Measurements from ENCODE around the gene CASKIN1.
"Not testable (repeated sequence)": the region's sequence is repeated elsewhere in the genome, so short reads cannot be mapped to it uniquely, and the experiment has no call there.

Gene CASKIN1, protein sequence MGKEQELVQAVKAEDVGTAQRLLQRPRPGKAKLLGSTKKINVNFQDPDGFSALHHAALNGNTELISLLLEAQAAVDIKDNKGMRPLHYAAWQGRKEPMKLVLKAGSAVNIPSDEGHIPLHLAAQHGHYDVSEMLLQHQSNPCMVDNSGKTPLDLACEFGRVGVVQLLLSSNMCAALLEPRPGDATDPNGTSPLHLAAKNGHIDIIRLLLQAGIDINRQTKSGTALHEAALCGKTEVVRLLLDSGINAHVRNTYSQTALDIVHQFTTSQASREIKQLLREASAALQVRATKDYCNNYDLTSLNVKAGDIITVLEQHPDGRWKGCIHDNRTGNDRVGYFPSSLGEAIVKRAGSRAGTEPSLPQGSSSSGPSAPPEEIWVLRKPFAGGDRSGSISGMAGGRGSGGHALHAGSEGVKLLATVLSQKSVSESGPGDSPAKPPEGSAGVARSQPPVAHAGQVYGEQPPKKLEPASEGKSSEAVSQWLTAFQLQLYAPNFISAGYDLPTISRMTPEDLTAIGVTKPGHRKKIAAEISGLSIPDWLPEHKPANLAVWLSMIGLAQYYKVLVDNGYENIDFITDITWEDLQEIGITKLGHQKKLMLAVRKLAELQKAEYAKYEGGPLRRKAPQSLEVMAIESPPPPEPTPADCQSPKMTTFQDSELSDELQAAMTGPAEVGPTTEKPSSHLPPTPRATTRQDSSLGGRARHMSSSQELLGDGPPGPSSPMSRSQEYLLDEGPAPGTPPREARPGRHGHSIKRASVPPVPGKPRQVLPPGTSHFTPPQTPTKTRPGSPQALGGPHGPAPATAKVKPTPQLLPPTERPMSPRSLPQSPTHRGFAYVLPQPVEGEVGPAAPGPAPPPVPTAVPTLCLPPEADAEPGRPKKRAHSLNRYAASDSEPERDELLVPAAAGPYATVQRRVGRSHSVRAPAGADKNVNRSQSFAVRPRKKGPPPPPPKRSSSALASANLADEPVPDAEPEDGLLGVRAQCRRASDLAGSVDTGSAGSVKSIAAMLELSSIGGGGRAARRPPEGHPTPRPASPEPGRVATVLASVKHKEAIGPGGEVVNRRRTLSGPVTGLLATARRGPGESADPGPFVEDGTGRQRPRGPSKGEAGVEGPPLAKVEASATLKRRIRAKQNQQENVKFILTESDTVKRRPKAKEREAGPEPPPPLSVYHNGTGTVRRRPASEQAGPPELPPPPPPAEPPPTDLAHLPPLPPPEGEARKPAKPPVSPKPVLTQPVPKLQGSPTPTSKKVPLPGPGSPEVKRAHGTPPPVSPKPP (N-terminal part only)

DNA sequence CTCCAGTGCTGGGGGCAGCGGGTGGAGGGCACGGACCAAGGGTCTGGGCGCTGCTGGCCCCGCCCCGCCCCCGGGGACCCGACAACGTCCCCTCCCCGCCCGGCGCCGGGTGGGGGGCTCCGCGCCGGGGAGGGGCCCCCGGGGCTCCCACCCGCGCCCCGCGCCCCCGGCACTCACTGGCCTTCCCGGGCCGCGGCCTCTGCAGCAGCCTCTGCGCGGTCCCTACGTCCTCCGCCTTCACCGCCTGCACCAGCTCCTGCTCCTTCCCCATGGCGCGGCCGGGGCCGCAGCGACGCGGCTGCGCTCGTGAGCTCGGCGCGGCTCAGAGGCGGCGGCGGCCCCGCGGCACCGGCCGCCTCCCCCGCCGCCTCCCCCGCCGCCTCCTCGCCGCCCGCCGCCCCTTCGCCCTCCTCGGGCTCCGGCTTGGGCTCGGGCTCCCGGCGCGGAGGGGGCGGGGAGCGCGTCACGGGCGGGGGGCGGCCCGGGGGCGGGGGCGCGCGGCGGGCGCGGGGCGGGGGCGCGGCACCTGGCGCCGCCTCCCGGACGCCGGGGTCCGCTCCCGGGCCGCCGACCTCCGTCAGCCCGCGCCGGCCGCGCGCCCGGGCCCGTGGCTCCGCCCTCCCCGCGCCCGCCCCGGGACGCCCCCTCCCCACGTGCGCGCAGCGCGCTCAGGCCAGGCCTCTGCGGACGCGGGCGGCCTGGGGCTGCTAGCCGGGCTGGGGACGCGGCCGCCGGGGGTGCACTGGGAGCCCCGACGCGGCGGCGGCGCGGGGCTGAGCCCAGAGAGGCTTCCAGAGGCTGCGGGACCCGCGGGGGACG lies at the start of gene CASKIN1:
Gene CASKIN1 (minus strand): TSS at position 444 of the 819 bp plus-strand sequence. CDS start 173 bp downstream, at position 271.
- DNase-seq (ENCODE audit: low spot score): no peak

DNA sequence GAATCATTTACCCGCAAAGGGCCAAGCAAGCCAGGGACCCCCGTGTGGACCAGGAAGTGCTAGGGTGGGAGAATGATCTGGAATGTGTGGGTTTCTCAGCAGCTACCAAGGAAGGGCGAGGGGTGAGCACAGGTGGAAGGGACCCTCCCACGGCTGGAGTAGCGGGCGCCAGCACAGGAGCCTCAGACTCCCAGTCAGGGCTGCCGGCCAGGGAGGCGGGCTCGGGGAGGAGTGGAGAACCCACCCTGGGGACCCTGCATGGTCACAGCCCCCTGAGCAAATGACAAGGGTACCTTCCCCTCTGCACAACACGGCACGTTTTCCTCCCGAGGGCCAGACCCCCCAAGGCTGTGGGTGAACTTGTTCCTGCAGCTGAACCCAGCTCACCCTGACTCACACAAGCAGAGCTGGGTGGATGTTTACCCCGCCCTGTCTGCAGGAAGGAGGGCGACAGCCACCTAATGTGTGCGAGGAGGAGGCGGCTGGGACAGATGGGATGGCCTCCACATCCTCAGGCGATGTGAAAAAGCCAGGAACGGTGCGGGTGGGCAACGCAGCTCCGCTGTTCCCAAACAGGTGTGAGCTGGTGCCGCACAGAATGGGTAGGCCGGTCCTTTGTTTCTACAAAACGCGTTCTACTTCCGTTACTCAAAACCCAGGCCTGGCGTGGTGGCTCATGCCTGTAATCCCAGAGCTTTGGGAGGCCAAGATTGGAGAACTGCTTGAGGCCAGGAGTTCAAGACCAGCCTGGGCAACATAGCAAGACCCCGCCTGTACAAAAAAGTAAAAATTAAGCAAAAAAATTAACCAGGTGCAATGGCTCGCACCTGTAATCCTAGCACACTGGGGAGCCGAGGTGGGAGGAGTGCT lies 48.8 kb upstream of the CASKIN1 start:
- DNase-seq (ENCODE audit: low spot score): no peak

DNA sequence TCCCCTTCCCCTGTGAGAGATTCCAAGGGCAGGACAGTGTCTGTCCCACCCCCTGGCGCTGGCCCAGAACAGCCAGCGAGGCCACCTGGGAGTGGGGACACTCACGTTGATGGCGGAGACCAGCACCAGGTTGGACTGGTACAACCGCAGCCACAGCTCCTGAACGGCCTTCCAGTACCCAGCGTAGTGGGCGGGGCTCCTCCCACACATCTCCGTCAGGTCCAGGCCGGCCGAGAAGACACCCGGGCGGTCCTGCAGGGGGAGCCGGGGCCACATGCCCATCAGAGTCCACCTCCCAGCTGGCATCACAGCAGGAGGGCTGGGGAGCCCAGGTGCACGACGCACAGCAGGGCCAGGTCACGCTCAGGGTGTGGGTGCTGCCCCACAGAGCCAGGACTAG lies 47.9 kb upstream of the CASKIN1 start:
- DNase-seq (ENCODE audit: low spot score): no peak

DNA sequence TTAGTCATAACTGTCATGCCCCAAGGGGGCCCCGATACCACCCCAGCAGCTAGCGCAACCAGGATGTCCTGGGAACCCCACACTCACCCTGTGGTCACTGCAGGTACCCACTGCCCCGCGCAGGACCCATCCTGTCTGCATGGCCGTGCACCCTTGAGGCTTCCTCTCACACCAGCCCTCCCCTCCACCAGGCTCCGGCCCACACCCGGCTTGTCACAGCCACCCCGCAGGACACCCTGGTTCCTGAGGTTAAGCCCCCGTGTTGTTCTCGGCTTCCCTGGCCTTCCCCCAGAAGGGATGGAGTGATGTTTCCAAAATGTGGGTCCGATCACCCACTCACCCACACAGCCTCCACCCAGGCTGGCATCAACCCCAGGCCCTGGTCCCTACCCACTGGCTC lies 47.4 kb upstream of the CASKIN1 start:
- no peak for DNase-seq (ENCODE audit: low spot score)

DNA sequence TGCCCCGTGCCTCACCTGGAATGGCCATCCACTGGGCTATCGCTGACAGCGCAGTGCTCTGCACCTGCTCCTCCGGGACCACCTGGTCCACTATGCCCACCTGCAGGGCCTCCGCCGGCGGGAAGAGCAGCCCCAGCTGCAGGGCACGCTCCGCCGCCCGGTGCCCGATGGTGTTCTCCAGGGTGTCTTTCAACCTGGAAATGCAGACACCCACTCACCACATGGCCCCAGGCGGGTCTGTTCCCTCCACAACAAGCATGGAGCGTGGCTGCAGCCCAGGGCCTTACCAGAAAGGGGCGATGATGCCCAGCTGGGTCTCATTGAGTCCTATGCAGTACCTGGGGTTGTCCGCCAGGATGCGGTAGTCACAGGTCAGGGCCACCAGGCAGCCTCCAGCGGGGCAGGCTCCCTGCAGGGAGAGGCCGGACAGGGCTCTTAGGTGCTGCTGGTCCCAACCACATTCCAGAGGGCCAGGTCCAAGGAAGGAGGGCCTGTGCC lies 46.7 kb upstream of the CASKIN1 start:
- DNase-seq (ENCODE audit: low spot score): no peak

DNA sequence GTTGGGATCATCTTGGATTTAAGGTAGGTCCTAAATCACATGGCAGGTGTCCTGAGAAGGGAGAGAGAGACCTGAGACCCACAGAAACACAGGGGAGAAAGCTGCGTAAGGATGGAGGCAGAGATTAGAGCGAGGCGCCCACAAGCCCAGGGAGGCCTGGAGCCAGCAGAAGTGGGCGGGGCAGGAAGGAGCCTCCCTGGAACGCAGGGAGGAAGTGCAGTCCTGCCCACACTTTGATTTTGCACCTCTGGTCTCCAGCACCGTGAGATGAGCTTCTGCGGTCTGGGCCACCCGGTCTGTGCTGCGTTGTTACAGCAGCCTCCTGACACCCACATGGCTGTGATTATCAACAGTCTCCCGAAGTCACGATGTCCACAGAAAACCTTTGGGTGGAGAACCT lies 46.2 kb upstream of the CASKIN1 start:
- no peak for DNase-seq (ENCODE audit: low spot score)

DNA sequence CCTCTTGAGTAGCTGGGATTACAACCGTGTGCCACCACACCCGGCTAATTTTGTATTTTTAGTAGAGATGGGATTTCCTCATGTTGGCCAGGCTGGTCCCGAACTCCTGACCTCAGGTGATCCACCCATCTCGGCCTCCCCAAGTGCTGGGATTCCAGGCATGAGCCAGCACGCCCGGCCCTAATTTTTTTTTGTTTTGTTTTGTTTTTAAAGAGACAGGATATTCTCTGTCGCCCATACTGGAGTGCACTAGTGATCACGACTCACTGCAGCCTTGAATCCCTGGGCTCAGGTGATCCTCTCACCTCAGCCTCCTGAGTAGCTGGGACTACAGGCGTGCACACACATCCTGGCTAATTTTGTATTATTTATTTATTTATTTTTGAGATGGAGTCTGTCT lies 43.9 kb upstream of the CASKIN1 start:
- DNase-seq (ENCODE audit: low spot score): not testable (repeated sequence)

DNA sequence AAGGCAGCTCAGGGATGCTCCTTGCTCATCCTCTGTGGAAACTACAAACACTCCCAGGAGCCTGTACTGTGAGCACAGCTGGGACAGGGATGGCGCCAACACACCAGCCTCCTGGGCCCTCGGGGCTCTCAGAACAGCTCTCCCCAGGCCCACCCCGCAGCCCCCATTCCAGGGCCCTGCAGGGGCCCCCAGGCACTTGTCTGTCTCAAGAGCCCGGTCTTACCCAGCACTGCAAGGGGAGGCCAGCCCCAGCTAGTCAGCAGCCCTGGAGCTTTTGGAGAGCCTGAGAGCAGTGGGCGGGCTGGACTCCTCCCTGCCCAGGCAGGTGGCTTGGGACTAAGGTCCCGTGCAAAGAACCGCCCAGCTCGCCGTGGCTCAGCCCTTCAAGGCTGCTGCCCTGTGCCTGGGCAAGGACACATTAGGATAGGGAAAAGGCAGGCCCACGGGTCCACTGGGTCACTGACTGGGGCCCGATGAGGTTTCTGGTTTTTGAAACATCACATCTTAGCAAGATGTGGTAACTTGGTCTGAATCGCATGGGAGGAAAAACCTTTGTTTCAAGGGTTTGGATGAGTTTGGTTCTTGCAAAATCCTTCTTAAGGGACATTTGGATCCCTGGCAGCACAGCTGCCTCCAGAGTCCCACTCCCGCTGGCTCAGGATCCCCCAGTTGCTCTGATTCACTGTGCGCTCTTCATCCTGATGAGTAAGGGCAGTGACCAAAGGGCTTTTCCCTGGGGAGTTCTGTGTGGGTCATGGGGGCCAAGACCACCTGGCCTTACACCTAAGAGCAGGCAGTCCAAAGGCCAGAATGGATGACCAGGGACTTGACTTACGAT lies 42.7 kb upstream of the CASKIN1 start:
- DNase-seq (ENCODE audit: low spot score): no peak

DNA sequence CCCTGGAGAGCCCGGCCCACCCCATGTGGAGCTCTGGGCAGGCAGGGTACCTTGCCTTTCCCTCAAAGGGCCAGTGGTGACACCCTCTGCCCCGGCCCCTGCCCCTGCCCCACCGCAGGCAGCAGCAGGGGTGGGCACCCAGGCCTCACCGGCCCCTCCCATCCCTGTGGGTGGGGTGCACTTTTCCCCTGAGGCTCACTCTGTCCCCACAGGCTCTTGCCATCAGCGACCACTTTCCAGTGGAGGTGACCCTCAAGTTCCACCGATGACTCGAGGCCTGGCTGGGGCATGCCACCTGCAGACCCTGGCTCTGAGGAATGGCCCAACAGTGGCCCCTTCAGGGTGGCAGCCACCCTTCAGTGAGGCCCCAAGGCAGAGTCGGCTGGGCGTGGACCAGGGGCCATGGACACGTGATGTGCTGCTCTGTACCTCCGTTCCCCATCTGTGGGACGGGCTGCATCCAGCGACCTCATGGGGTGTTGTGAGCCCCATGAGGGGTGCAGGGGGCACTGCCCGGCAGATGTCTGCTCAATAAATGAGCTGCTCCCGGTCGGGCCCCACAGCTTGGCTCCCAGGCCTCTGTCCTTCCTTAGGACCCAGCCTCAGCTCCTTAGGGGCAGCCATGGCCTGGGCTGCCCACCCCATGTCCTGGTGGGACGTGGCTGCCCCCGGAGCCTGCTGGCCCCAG lies 41.9 kb upstream of the CASKIN1 start:
- no peak for DNase-seq (ENCODE audit: low spot score)

DNA sequence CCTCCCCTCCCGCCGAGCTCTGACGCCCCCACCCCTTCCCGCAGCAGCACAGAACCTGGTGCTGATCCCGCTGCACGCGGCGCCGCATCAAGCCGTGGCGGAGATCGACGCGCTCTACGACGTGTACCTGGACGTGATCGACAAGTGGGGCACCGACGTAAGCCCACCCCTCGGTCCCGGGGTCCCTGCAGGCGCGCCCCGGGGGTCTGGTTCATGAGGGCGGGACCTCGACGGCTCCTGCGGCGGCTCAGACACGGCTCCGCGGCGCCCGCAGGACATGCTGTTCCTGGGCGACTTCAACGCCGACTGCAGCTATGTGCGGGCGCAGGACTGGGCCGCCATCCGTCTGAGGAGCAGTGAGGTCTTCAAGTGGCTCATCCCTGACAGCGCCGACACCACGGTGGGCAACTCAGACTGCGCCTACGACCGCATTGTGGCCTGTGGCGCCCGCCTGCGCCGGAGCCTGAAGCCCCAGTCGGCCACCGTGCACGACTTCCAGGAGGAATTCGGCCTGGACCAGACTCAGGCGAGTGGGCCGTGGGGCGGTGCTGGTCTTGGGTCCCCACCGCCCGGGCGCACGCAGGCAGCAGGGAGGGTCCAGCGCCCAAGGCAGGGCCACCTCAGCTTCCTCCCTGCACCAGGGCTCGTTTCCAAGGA lies 41.2 kb upstream of the CASKIN1 start:
- no peak for DNase-seq (ENCODE audit: low spot score)

DNA sequence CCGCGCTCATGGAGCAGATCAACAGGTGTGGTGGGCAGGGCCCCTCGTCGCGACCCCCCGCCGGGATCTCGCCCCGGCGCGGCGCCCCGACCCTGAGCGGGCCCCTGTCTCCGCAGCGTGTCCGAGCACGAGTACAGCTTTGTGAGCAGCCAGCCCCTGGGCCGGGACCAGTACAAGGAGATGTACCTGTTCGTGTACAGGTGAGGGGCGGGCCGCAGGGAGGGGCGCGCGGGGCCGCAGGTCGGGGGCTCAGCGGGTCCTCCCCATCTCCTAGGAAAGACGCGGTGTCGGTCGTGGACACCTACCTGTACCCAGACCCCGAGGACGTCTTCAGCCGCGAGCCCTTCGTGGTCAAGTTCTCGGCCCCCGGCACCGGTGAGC lies 40.7 kb upstream of the CASKIN1 start:
- no peak for DNase-seq (ENCODE audit: low spot score)

DNA sequence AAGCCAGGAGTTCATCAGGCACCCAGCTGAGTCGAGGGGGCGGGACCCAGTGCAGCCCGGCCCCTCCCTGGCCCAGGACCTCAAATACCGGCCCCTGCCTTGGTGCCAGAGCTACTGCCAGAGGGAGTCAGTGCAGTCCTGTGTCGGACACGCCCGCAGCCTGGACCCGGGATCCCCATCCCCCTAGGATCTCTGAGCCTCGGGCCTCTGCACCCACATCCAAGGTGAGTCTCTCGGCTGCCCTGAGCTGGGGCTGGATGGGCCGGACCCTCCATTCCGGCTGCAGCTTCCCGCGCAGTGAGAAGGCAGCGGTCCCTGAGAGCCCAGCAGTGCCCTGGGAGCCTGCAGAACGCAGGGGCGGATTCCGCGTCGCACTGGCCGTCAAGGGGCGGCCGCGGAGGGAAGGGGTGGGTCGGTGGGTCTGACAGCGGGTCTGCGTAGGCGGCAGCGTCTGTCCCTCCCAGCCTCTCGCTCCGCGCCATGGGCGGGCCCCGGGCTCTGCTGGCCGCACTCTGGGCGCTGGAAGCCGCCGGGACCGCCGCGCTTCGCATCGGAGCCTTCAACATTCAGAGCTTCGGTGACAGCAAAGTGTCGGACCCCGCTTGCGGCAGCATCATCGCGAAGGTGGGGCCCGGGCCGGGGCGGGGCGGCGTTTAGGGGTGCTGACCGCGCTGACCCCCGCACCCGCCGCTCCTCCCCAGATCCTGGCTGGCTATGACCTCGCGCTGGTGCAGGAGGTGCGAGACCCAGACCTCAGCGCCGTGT lies 40.1 kb upstream of the CASKIN1 start, which contains the start of gene DNASE1L2:
Gene DNASE1L2 (plus strand): TSS at position 108 of the 765 bp plus-strand sequence. CDS start 373 bp downstream, at position 481.
- DNase-seq (ENCODE audit: low spot score): no peak

DNA sequence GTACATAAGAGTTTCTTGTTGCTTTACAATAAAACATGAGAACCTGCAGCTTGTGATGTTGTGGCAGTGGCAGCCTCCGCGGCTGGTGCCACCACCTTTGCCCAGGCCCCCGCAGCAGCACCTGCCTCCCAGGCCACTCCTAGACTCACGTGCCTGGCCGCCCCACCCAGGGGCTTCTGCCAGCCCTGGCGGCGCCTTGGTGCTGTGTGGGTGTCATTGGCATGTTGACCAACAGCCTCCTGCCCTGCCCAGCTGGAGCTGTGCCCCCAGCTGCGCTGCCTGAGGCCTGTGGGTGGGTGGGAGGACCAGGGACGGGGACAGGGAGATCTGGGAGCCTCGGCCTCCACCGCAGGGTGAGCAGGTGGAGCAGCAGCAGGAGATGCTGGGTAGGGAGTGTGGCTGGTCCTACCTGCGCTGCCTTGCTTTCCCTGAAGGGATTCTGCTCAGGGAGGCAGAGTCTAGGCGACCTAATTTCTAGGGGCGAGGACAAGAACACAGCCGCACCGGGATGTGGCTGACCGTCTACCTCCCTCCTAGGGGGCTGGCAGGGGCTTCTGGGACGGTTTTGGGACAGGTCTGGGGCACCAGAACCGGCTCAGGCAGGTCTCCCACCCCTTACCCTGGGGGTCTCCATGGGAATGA lies 39.4 kb upstream of the CASKIN1 start:
- DNase-seq (ENCODE audit: low spot score): no peak

DNA sequence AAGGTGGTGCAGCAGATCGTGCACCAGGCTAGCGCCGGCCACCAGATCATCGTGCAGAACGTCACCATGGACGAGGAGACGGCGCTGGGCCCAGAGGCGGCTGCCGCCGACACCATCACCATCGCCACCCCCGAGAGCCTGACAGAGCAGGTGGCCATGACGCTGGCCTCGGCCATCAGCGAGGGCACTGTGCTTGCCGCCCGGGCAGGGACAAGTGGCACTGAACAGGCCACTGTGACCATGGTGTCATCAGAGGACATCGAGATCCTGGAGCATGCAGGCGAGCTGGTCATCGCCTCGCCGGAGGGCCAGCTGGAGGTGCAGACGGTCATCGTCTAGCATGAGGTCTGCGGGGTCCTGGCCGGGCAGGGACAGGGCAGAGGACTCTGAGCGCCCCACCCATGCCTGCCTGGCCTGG lies 38.8 kb upstream of the CASKIN1 start:
- no peak for DNase-seq (ENCODE audit: low spot score)

DNA sequence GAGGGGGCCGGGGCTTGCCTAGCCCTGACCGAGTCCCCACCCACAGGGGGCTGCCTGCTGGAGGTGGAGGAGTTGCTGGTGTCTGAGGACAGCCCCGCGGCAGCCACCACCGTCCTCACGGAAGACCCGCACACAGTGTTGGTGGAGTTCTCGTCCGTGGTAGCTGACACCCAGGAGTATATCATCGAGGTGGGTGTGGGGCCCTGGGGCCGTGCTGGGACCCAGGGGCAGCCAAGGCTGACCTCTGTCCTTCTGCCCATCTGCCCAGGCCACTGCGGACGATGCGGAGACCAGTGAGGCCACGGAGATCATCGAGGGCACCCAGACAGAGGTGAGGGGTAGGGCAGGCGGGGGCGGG lies 38.4 kb upstream of the CASKIN1 start:
- DNase-seq (ENCODE audit: low spot score): no peak

DNA sequence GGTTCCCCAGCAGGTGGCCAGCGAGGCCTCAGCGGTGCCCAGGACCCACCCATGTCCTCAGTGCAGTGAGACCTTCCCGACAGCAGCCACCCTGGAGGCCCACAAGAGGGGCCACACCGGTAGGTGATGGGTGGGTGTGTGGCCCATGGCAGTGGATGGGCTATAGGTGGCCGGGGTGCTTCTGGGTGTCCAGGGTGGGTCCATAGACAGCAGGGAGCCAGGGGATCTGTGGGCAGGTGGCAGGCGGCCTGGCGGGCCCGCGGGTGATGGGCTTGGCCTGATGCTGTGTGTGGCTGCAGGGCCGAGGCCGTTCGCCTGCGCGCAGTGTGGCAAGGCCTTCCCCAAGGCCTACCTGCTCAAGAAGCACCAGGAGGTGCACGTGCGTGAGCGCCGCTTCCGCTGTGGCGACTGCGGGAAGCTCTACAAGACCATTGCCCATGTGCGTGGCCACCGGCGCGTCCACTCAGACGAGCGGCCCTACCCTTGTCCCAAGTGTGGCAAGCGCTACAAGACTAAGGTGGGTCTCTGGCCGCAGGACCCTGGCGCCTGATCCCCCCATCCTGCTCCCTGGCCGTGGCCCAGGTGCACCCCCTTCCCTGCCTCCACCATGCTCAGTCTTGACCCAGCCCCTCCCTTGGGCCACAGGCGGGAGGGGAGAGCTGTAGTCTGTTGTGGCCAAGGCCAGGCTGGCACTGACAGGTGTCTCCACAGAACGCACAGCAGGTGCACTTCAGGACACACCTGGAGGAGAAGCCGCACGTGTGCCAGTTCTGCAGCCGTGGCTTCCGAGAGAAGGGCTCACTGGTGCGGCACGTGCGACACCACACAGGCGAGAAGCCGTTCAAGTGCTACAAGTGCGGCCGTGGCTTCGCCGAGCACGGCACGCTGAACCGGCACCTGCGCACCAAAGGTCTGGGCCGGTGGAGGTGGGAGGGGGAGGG lies 37.7 kb upstream of the CASKIN1 start:
- DNase-seq (ENCODE audit: low spot score): no peak

Data from putamen (tissue), 1 donor.